GM21360 (cell line): ENCODE results near the gene NLRX1.
"Not testable (repeated sequence)": the region's sequence is repeated elsewhere in the genome, so short reads cannot be mapped to it uniquely, and the experiment has no call there.

Experiments used
- ATAC-seq: cut with Tn5 transposase; IDR thresholded peaks from one replicate; pipeline ENCODE4 v1.9.1; 2021; ENCODE audit warnings: mild to moderate bottlenecking, moderate library complexity; ENCODE audit not compliant: unreplicated experiment

Gene NLRX1

DNA sequence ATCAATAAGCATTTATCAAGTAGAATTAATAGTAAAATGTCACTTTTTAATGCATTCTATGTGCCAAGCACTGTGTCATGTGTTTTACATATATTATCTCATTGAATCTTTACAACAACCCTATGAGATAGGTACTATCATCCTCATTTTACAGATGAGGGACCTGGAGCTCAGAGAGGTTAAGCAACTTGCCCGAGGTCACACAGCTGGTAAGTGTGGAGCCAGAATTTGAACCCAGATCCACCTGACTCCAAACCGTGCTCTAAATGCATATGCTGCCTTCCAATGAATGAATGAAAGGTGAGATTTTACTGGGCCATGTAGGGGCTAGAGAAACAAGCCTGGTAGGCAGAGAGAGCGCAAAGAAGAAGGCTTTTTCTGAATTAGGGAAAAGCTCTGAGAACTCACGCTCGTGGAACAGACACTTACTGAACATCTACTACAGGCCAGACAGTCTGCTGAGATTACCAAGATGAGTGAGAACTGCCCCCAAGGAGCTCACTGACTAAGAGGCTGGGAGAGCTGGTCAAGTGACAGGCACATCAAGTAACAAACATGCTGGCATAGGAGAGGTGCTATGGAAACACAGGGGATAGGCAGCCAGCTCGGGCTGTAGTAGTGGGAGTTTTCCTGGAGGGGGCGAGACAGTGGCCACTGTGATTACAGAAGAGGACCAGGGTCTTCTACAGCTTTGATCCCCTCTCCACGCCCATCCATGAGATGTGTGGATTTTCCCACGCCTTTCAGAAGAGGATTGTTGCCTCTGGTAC is 15.3 kb upstream of the NLRX1 start:
- no peak for ATAC-seq

DNA sequence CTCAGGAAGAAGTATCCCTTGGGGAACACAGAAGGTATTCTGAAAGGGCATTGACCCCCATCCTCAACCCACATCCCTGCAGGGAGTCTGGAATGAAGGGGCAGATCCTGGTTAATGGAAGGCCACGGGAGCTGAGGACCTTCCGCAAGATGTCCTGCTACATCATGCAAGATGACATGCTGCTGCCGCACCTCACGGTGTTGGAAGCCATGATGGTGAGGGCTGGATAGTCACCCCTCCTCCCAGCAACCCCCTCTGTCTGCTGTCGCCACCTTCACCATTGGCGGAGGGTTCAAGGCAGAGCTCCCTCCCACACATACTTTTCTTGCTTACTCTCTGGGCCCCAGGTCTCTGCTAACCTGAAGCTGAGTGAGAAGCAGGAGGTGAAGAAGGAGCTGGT is 14.3 kb upstream of the NLRX1 start:
- no peak for ATAC-seq

DNA sequence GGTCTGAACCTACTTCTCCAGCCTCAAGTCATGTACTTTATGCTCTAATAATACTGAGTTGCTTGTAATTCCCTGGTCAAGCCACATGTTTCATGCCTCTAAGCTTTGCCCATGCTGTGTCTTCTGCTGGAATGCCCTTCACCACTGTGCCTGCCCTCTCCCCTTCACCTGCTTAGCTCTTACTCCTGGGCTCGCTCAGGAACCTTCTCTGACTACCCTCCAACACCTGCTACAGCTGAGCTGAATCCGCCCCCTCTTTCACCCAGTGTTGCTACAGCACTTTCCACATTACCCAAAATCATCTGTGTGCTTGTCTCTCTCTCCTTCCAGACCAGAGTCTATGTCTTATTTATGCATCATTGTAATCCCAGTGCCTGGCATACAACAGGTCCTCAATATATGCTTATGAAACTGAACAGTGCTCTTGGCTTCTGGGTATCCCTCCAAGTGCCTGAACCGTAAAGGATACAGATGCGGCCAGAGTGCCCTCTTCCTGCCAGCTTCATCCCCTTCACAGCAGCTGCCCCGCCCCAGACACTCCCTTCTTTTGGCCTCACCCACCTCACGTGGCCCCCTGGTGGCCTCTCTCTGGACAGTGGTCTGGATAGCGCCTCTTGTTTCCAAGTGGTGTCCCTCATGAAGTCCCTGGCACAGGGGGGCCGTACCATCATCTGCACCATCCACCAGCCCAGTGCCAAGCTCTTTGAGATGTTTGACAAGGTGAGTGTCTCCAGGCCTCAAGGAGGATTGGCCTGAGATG is 12.6 kb upstream of the NLRX1 start:
- ATAC-seq = no peak

DNA sequence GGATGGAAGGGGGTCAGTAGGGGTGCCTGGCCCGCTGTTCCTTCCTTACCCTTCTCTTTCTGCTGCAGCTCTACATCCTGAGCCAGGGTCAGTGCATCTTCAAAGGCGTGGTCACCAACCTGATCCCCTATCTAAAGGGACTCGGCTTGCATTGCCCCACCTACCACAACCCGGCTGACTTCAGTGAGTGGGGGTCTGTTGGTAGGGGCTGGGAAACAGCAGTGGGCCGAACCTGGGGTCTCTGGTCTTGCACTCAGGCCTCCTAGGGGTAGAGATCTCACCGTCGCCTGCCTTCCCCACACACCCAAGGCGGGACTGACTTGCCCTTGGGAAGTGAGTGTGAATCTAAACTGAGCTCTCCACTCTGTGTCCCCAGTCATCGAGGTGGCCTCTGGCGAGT is 12.0 kb upstream of the NLRX1 start:
- no peak for ATAC-seq

DNA sequence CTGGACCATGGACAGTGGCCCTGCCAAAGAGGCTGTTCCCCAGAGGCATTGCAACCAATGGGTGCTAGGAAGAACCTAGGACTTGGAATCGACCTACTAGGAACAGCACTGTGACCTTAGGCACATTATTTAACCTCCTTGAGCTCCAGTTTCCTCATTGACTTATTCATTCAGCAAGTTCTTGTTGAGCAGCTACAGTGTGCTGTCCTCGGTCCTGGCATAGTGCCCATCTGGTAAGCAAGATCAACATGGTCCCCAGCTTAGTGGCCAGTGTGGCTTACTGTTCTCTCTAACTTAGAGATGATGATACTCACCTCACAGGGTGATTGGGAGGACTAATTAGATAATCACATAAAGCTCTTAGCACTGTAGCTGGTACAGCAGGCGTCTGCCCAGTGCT is 11.5 kb upstream of the NLRX1 start:
- ATAC-seq = no peak

DNA sequence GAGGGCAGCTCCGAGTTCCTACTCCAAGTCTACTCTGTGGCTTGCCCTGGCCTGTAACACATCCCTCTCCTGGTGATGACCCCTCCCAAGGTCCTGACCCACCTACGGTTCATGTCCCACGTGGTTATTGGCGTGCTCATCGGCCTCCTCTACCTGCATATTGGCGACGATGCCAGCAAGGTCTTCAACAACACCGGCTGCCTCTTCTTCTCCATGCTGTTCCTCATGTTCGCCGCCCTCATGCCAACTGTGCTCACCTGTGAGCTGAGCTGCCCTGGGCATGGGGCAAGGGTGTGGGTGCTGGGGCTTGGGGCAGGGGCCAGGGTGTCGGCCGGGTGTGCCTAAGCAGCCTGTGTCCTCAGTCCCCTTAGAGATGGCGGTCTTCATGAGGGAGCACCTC is 10.1 kb upstream of the NLRX1 start:
- ATAC-seq = no peak

DNA sequence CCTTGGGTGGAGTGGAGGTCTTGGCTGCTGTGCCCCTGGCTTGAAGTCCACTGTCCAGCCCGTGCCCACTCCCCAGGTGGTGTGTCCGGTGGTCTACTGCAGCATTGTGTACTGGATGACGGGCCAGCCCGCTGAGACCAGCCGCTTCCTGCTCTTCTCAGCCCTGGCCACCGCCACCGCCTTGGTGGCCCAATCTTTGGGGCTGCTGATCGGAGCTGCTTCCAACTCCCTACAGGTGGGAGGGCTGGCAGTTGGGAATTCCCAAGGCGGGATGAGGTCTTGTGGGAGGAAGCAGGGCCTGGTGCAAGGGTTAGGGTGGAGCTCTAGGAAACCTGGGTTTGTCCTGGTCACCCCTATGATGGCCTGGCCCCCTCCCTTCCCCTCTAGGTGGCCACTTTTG is 8.4 kb upstream of the NLRX1 start:
- ATAC-seq = no peak

DNA sequence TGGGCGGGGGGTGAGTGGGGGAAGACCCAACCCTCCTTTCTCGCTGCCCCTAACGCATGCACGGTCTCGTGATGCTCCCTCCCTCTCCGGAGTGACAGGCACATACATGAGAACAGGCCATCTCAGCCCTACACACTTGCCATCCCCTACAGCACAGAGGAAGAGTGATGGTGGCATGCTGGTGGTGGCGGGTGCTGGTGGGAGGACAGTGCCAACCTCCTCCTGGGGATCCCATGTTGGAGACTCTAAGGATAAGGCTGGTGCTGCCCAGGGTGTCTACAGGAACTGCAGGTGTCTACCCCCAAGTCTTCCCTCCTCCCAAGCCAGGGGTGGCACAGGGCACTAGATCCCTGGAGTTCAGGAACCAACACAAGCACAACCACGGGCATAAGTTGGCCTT is 6.7 kb upstream of the NLRX1 start:
- no peak for ATAC-seq

DNA sequence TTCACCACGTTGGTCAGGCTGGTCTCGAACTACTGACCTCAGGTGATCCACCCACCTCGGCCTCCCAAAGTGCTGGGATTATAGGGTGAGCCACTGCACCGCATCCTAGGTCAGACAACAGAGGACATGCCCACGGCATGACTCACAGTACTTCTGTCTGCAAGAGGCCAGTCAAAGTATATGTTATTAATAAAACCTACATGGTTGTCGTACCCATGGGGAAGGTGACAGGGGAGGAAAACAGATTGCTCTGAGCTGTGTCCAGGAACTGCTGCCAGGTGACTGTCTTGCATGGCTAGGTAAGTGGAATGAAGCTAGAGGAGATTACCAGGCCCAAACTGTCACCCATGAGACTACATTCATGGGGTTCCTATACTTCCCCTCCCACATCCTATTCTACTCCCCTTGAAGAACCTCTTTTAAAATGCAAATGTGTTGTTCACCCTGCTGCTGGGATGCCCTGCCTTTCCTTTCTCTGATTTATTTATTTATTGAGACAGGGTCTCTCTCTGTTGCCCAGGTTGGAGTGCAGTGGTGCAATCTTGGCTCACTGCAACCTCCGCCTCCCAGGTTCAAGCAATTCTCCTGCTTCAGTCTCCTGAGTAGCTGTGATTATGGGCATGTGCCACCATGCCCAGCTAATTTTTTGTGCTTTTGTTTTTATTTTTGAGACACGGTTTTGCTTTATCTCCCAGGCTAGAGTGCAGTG is 2.0 kb upstream of the NLRX1 start:
- ATAC-seq = no peak

DNA sequence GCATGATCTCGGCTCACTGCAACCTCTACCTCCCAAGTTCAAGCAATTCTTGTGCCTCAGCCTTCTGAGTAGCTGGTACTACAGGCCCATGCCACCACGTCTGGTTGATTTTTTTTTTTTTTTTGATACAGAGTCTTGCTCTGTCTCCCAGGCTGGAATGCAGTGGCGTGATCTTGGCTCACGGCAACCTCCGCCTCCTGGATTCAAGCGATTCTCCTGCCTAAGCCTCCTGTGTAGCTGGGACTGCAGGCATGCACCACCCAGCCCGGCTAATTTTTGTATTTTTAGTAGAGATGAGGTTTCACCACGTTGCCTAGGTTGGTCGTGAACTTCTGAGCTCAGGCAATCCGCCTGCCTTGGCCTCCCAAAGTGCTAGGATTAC is 1.5 kb upstream of the NLRX1 start:
- not testable (repeated sequence) for ATAC-seq

DNA sequence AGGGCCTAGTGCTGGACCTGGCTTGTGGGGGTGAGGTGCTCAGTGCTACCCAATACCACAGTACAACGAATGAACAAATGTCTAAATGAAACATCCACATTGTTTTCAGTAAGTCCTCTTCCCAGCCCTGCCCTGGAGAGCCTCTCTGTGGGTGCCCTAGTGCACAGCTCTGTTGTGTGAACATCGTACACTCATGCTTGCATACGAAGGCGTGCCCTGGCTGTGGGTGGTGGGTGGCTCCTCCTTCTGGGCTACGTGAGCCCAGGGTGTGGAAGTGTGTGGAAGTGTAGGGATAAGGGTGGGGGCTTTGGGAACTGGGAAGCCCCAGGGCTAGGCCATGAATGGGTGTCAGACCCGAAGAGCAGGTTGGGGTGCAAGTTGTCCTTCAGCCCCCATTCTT is 592 bp upstream of the NLRX1 start:
- no peak for ATAC-seq

DNA sequence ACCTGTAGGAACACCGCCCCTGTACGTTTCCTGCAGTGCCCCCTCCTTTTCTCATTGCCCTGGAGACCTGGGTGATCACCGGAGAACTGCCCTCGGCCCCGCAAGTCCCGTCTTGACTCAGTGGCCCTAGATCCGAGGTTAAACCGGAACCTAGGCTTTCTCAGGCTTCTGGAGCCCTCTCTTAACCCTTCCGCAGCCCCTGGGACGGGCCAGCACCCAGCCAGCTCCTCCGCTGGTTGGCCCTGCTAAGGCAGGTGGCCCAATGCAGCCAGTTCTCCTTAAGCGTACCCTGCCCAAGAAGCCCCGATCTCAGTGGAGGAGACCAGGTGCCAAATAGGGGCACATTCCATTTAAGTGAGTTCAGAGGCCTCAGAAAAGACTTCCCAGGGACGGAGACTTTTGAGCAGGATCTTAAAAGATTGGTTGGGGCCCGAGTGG is 776 bp downstream of the NLRX1 start:
- no peak for ATAC-seq

DNA sequence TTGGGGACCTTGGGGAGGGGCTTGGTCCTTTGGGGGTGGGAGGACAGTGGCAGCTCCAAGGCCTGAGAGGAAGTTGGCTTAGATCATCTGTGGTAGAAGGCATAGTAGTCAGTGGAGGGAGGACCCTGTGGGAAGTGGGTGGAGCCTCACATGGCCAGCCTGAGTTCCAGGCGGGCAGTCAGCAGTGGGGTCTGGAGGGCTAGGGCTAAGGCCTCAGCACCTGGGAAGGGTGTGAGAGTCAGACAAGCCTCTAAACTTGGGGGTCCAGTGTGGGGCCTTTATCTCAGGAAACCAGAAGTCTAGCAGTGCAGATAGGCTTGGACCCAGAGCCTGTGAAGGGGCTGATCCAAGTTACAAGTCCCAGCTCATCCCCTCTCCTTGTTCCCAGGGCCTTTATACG is 4.0 kb downstream of the NLRX1 start:
- ATAC-seq = no peak

DNA sequence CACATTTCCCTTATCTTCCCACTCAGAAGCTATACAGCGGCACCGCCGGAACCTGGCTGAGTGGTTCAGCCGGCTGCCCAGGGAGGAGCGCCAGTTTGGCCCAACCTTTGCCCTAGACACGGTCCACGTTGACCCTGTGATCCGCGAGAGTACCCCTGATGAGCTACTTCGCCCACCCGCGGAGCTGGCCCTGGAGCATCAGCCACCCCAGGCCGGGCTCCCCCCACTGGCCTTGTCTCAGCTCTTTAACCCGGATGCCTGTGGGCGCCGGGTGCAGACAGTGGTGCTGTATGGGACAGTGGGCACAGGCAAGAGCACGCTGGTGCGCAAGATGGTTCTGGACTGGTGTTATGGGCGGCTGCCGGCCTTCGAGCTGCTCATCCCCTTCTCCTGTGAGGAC is 4.9 kb downstream of the NLRX1 start:
- ATAC-seq = no peak

DNA sequence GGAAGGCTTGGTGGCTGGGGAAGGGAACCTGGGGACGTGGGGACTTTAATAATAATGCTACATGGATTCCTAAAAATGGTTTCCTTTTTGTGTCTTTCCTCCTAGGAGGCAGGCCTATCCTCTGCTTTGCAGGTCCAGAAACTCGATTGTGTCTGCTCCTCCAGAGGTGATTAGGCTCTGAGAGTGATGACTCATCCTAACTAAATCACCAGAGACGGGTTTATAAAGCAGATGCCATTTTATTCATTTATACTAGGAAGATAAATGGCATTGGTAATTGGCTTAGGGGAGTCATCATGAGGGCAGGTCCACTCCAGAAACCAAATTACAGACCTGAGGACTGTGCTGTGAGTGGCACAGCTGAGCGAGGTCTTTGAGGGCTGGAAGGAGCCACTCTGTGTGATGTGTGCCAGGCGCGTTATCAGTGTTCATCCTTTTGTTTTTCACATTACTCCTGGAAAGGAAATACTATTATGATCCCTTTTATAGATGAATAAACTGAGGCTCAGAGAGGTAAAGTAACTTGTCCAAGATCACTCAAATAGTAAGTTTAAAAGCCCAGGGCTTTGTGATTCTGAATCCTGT is 7.1 kb downstream of the NLRX1 start:
- no peak for ATAC-seq

DNA sequence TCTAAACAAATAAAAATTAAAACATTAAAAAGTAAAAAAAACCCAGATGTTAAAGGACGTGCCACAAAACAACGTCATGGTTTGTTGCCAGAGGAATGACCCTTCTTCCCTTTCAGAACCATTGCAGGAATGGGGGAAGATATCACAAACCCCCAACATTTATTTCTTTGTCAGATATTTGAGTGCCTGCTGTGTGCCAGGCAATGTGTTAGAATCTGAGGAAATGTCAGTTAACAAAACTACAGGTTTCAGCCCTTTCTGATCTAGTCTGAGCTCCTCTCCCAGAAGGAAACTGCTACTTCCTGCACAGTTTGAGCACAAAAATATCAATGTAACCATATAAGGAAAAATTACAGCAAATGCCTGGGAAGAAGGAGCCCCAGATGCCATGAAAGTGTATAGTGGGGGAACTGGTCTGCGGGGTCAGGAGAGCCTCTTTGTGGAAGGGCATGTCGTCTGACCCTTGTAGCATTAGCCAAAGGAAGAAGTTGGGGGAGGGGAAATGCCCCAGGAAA is 9.7 kb downstream of the NLRX1 start:
- no peak for ATAC-seq

DNA sequence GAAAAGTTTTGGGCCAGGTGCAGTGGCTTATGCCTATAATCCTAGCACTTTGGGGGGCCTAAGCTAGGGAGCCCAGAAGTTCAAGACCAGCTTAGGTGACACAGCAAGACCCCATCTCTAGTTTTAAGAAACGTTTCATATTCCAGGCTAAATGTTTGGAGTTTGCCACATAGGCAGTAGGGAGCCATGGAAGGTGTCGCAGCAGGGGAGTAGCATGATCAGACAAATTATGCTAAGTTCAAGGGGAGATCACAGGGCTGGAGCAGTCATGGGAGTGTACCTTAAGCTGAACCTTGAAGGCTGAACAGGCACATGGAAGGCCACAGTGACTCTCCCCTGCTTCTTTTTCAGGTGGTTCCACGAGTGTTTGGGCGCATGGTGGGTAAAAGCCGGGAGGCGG is 10.8 kb downstream of the NLRX1 start:
- no peak for ATAC-seq

DNA sequence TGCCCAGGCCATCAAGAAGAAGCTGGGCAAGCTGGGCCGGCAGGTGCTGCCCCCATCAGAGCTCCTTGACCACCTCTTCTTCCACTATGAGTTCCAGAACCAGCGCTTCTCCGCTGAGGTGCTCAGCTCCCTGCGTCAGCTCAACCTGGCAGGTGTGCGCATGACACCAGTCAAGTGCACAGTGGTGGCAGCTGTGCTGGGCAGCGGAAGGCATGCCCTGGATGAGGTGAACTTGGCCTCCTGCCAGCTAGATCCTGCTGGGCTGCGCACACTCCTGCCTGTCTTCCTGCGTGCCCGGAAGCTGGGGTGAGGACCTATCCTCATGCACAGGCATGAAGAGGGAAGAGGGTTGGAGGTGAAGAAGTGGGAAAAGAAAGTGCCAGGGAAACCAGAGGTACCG is 11.5 kb downstream of the NLRX1 start:
- no peak for ATAC-seq

DNA sequence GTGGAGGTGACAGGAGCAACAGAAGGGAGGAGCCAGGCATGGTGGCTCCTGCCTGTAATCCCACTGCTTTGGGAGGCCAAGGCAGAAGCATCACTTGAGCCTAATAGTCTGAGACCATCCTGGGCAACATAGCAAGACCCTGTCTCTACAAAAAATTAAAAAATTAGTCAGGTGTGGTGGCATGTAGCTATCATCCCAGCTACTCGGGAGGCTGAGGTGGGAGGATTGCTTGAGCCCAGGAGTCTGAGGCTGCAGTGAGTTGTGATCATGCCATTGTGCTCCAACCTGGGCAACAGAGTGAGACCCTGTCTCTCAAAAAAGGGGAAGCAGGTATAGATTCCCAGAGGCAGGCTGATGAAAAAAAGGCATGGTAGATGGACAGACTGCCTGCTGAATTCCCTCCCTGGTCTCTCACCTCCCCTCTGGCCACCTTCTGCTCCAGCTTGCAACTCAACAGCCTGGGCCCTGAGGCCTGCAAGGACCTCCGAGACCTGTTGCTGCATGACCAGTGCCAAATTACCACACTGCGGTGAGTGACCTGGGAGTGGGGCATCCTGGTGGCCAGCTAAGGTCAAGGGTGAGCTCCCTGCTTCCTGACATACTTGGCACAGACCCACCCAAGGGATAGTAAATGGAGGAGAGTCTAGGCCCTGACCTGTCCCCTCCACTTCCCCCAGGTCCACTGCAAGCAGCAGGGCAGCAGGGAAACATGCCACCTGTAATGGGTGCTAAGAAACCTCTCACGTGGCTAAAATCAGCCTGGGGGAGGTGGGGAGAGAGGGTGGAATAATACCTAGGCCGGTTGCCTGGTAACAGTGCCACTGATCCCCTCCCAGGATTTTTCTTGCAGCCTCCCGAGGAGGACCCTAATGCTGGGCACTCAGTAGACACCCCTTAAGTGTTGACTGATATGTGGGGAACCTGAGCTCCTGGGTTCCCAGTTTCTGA is 12.5 kb downstream of the NLRX1 start:
- no peak for ATAC-seq

DNA sequence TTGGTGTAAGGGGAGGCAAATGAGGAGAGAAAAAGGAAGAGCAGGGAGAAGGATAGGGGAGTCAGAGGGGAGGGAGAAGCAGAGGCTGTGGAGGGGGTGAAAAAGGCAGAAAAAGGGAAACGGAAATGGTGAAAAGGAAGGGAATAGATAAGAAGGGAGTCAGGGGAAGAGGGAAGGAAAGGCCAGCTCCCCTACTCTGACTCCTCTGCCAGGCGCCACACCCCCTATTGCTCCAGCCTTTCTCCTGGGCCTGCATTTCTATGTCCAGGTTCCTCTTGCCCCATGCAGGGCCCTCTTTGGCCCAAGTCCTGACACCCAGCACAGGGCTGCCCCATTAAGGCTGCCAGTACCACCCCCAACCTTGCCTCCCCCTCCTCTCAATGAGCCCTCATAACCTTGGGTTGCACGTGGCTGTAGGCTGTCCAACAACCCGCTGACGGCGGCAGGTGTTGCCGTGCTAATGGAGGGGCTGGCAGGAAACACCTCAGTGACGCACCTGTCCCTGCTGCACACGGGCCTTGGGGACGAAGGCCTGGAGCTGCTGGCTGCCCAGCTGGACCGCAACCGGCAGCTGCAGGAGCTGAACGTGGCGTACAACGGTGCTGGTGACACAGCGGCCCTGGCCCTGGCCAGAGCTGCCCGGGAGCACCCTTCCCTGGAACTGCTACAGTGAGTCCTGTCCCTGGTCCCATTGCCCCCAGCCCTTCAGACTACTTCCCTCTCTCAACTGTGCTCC is 13.3 kb downstream of the NLRX1 start:
- ATAC-seq = no peak
